Measurements from ENCODE around the gene KLC3.

Gene KLC3

DNA sequence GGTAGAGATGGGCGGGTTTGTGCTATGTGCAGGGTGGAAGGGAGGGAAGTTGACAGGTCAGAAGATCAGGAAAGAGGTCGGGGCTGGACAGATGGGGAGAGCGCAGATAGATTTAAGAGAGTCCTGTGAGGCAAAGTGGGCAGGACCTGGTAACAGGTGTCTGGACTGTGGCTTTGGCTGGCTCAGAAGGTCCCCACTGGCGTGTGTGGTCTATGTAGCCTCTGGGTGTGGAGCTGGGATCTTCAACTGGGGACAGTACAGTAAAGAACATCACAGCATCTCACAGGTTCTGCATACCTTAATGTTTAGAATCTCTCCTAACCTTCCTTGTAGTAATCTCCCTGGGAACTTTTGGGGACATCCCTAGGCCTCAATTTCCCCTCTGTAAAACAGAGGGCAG is 35.5 kb upstream of the KLC3 start:
- no peaks in the 10 kb centered on the region for H3K9me3 ChIP-seq (ENCODE audit: insufficient read depth, low read length)
- no peaks in the 10 kb centered on the region for H3K79me2 ChIP-seq (ENCODE audit: insufficient read depth, low read length)
- TF ChIP-seq, protein P1, sequence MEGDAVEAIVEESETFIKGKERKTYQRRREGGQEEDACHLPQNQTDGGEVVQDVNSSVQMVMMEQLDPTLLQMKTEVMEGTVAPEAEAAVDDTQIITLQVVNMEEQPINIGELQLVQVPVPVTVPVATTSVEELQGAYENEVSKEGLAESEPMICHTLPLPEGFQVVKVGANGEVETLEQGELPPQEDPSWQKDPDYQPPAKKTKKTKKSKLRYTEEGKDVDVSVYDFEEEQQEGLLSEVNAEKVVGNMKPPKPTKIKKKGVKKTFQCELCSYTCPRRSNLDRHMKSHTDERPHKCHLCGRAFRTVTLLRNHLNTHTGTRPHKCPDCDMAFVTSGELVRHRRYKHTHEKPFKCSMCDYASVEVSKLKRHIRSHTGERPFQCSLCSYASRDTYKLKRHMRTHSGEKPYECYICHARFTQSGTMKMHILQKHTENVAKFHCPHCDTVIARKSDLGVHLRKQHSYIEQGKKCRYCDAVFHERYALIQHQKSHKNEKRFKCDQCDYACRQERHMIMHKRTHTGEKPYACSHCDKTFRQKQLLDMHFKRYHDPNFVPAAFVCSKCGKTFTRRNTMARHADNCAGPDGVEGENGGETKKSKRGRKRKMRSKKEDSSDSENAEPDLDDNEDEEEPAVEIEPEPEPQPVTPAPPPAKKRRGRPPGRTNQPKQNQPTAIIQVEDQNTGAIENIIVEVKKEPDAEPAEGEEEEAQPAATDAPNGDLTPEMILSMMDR (IDR thresholded peaks at IDR 0.05; ENCODE audit: insufficient read depth, low read length, poor library complexity, severe bottlenecking), result no peak
- no peak for TF ChIP-seq EZH2phosphoT487 (conservative IDR thresholded peaks at IDR 0.05; ENCODE audit: low read length)
- H4K20me1 ChIP-seq (ENCODE audit: low read depth, low read length), result no peaks in the 10 kb centered on the region
- H3K4me2 ChIP-seq (ENCODE audit: low read depth, low read length, poor library complexity, severe bottlenecking), result no peak overlapping the region
- H2AFZ ChIP-seq (ENCODE audit: low read depth, low read length, severe bottlenecking), result no peak overlapping the region
- H3K36me3 ChIP-seq (ENCODE audit: low read length), result no peaks in the 10 kb centered on the region
- H3K9me2 ChIP-seq (replicated peaks; ENCODE audit: insufficient read depth, low read length), result no peaks in the 10 kb centered on the region
- no peak overlapping the region for H3K9ac ChIP-seq (ENCODE audit: low read length)
- H3K4me3 ChIP-seq (ENCODE audit: insufficient read depth, low read length, poor library complexity, severe bottlenecking), result no peak overlapping the region
- H3K27ac ChIP-seq (ENCODE audit: low read depth, low read length), result no peak overlapping the region
- H3K27me3 ChIP-seq (ENCODE audit: low read length), result no peaks in the 10 kb centered on the region
- no peaks in the 10 kb centered on the region for H3F3A ChIP-seq (ENCODE audit: insufficient read depth)

DNA sequence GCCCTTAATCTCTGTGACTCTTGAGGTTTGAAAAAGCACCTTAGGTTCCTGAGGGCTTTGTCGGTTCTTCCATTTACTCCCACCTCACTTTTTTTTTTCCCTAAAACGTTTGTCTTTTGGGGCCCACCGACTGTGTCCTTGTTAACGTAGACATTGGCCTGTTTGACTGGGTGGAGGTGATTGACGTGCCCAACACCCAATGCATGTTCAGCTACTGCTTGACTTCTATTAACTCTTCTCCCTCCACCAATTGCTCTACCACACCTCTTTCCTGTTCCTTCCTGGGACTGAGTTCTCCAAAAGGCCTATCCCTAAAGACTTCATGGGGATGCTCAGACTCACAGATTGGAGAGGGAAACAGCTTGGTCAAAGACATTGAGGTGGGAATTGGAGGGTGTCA is 35.1 kb upstream of the KLC3 start:
- H3K4me2 ChIP-seq (ENCODE audit: low read depth, low read length, poor library complexity, severe bottlenecking), result no peak overlapping the region
- H3K79me2 ChIP-seq (ENCODE audit: insufficient read depth, low read length), result no peaks in the 10 kb centered on the region
- H3K9me2 ChIP-seq (replicated peaks; ENCODE audit: insufficient read depth, low read length), result no peaks in the 10 kb centered on the region
- H3K27me3 ChIP-seq (ENCODE audit: low read length), result no peaks in the 10 kb centered on the region
- H3K27ac ChIP-seq (ENCODE audit: low read depth, low read length), result no peak overlapping the region
- H3F3A ChIP-seq (ENCODE audit: insufficient read depth), result no peaks in the 10 kb centered on the region
- H3K4me3 ChIP-seq (ENCODE audit: insufficient read depth, low read length, poor library complexity, severe bottlenecking), result no peak overlapping the region
- H3K9me3 ChIP-seq (ENCODE audit: insufficient read depth, low read length), result no peaks in the 10 kb centered on the region
- no peaks in the 10 kb centered on the region for H4K20me1 ChIP-seq (ENCODE audit: low read depth, low read length)
- no peak overlapping the region for H3K9ac ChIP-seq (ENCODE audit: low read length)
- no peaks in the 10 kb centered on the region for H3K36me3 ChIP-seq (ENCODE audit: low read length)
- H2AFZ ChIP-seq (ENCODE audit: low read depth, low read length, severe bottlenecking), result no peak overlapping the region
- TF ChIP-seq, protein P1 (IDR thresholded peaks at IDR 0.05; ENCODE audit: insufficient read depth, low read length, poor library complexity, severe bottlenecking), result no peak
- no peak for TF ChIP-seq EZH2phosphoT487 (conservative IDR thresholded peaks at IDR 0.05; ENCODE audit: low read length)

DNA sequence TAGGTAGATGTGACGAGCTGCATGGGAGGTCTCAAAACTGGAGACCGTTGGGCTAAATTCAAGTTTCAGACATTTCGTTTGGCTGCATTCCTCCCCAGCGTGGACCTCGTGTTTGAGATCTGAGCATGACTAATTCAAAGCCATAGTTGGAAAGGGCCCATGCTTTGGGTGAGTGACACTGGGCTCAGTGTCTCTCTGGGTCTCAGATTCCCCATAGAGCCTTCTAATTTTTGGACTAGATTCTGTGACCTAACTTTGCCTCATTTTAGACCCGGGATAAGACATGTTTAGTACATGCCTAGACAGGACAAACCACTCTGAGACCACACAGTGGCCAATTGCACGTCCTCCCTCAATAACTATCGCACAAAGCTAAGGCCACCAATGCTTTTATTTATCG is 34.5 kb upstream of the KLC3 start:
- no peak overlapping the region for H2AFZ ChIP-seq (ENCODE audit: low read depth, low read length, severe bottlenecking)
- no peaks in the 10 kb centered on the region for H3K27me3 ChIP-seq (ENCODE audit: low read length)
- no peak overlapping the region for H3K4me3 ChIP-seq (ENCODE audit: insufficient read depth, low read length, poor library complexity, severe bottlenecking)
- no peak overlapping the region for H3K4me2 ChIP-seq (ENCODE audit: low read depth, low read length, poor library complexity, severe bottlenecking)
- H3F3A ChIP-seq (ENCODE audit: insufficient read depth), result no peaks in the 10 kb centered on the region
- no peak overlapping the region for H3K27ac ChIP-seq (ENCODE audit: low read depth, low read length)
- H3K9ac ChIP-seq (ENCODE audit: low read length), result no peak overlapping the region
- TF ChIP-seq, protein P1 (IDR thresholded peaks at IDR 0.05; ENCODE audit: insufficient read depth, low read length, poor library complexity, severe bottlenecking), result no peak
- TF ChIP-seq EZH2phosphoT487 (conservative IDR thresholded peaks at IDR 0.05; ENCODE audit: low read length), result no peak
- no peaks in the 10 kb centered on the region for H3K36me3 ChIP-seq (ENCODE audit: low read length)
- H3K79me2 ChIP-seq (ENCODE audit: insufficient read depth, low read length), result no peaks in the 10 kb centered on the region
- no peaks in the 10 kb centered on the region for H3K9me3 ChIP-seq (ENCODE audit: insufficient read depth, low read length)
- no peaks in the 10 kb centered on the region for H3K9me2 ChIP-seq (replicated peaks; ENCODE audit: insufficient read depth, low read length)
- no peaks in the 10 kb centered on the region for H4K20me1 ChIP-seq (ENCODE audit: low read depth, low read length)
